Measurements from ENCODE around the gene CKAP2L.

The CKAP2L gene

GRCh38 chr2:112762276-112762675 is 2.1 kb downstream of the CKAP2L start:
- no peak for TF ChIP-seq GATA3 (IDR thresholded peaks at IDR 0.05; ENCODE audit: low read depth, low read length)
- TF ChIP-seq GATA2 (IDR thresholded peaks at IDR 0.05; ENCODE audit: low read depth, low read length), result no peak

- TF ChIP-seq GATA2 (IDR thresholded peaks at IDR 0.05; ENCODE audit: low read depth, low read length) (no peak), GATA3 (IDR thresholded peaks at IDR 0.05; ENCODE audit: low read depth, low read length) (no peak)
These were observed 4.3 kb downstream of the CKAP2L start for GRCh38 chr2:112760149-112760548.

DNA sequence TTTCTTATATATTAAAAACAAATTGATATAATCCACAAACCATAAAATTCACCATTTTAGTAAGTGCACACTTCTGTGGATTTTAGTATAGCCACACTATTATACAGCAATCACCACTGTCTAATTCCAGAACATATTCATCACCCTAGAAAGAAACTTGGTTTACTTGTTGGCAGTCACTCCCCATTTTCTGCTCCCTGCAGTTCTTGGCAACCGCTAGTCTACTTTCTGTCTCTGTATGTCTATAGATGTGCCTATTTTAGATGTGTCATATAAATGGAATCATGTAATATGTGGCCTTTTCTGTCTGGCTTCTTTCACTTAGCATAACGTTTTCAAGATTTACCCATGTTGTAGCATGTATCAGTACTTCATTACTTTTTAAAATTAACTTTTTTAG is 5.7 kb downstream of the CKAP2L start:
- TF ChIP-seq GATA2 (IDR thresholded peaks at IDR 0.05; ENCODE audit: low read depth, low read length), result no peak
- TF ChIP-seq GATA3 (IDR thresholded peaks at IDR 0.05; ENCODE audit: low read depth, low read length), result no peak

DNA sequence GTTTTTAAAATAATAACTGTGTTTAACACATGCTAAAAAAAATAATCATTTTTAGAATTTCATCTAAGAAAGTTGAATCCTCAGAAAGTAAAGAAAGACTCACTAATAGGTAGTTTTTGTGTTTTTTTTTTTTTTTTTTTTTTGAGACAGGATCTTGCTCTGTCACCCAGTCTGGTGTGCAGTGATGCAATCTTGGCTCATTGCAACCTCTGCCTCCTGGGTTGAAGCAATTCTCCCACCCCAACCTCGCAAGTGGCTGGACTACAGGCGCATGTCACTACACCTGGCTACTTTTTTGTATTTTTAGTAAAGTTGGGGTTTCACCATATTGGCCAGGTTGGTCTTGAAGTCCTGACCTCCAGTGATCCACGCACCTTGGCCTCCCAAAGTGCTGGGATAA is 7.1 kb downstream of the CKAP2L start:
- TF ChIP-seq GATA3 (IDR thresholded peaks at IDR 0.05; ENCODE audit: low read depth, low read length) (no peak), GATA2 (IDR thresholded peaks at IDR 0.05; ENCODE audit: low read depth, low read length) (no peak)

- TF ChIP-seq GATA3 (IDR thresholded peaks at IDR 0.05; ENCODE audit: low read depth, low read length) (no peak), GATA2 (IDR thresholded peaks at IDR 0.05; ENCODE audit: low read depth, low read length) (no peak)
These were observed 8.2 kb downstream of the CKAP2L start for GRCh38 chr2:112756207-112756606.

DNA sequence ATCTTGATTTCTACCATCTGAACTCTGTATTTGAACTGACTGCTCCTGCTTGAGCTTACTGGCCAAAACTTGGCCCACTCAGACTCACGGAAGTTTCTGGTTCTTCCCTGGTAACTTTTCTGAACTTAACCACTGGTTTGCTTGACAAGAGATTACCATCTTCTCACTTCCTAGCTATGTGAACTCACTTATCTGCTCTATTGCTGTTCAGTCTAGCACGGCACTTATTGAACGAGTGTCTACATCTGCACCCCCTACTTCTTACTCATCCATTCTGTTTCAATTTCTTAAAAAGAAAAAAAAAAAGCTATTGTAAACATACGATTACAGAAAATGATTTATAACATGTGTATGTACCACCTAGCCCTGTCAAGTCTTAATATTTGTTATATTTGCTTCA is 9.0 kb downstream of the CKAP2L start:
- TF ChIP-seq GATA3 (IDR thresholded peaks at IDR 0.05; ENCODE audit: low read depth, low read length), result no peak
- no peak for TF ChIP-seq GATA2 (IDR thresholded peaks at IDR 0.05; ENCODE audit: low read depth, low read length)

DNA sequence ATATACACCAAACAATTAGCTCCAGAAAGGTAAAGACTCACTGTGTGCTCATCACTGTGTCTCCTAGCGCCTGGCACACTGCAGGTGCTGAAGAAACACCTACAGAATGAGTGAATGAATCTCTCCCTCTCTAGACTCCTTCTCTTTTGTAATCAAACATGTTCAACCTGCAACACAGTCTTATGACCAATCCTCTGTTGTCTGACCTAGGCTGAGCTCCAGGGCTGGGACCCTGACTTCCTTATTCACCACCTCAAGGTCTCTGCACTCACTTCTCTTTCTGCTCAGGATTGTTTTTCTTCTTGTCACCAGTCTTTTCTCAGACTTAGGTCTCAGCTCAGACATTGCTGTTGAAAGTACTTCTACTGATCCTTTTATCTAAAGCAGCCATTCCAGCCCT is 9.8 kb downstream of the CKAP2L start:
- TF ChIP-seq GATA3 (IDR thresholded peaks at IDR 0.05; ENCODE audit: low read depth, low read length) (no peak), GATA2 (IDR thresholded peaks at IDR 0.05; ENCODE audit: low read depth, low read length) (no peak)

DNA sequence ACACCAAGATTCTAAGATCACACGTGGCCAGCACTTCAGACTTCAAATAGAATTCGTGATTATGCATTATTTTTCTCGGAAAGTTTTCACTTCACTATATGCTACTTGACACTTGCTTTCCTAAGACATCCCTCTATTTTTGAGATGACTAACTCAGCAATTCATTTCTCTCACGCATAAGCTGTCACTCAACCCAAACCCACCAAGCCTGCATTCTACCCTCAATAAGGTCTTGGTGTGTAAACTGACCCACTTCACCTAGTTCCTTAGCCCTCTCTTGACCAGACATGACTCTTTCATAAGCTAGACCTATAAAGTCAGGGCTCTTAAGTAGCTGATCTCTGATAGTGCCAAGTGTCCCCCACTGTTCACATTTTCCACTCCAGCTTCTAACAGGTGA is 11.7 kb downstream of the CKAP2L start:
- no peak for TF ChIP-seq GATA3 (IDR thresholded peaks at IDR 0.05; ENCODE audit: low read depth, low read length)
- no peak for TF ChIP-seq GATA2 (IDR thresholded peaks at IDR 0.05; ENCODE audit: low read depth, low read length)

DNA sequence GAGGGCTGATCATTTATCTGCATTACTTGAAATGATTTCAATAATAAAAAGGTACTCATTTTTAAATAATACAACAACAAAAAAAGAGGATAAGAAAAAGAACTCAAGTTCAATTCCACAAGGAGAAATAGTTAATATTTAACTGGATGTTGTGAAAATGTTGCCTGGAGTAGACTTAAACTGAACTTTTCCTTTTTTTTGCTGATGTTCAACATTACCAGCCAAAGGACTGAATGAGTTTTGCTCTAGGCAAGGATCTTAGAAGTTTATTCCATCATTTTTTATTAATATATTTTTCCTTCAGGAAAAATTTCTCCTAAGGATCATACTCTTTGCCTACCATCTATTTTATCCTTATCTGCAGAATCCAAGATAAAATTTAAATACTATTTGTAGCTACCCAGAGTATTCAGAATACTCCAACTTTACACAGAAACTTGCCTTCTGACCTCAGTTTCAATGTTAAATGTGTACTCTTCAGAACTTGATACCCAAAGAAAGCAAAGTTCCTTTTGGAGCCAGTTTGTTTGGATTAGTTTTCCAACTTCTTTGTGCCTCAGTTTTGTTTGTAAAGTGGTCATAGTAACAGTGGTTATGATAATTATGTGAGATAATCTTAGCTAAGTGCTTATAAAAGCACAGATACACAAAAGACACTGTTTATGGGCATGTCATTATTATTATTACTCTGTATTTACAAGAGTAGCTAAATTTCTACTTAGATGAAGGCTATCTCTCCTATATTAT is 12.8 kb downstream of the CKAP2L start:
- TF ChIP-seq GATA2 (IDR thresholded peaks at IDR 0.05; ENCODE audit: low read depth, low read length) (no peak), GATA3 (IDR thresholded peaks at IDR 0.05; ENCODE audit: low read depth, low read length) (no peak)

DNA sequence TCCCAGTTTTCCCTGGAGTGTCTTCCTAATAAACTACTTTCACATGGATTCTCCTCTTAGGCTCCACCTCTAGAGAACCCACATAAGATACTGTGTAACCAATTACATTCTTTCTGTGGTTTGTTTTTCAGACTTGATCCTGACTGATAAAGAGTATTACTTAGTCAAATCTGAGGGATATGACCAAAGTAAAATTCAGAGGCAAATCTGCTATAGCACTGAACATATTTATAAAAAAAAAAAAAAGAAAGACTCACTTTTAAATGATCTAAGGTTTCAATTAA is 13.9 kb downstream of the CKAP2L start:
- TF ChIP-seq GATA2 (IDR thresholded peaks at IDR 0.05; ENCODE audit: low read depth, low read length) (no peak), GATA3 (IDR thresholded peaks at IDR 0.05; ENCODE audit: low read depth, low read length) (no peak)

- TF ChIP-seq GATA3 (IDR thresholded peaks at IDR 0.05; ENCODE audit: low read depth, low read length), result no peak
- no peak for TF ChIP-seq GATA2 (IDR thresholded peaks at IDR 0.05; ENCODE audit: low read depth, low read length)
These were observed 14.5 kb downstream of the CKAP2L start for GRCh38 chr2:112749755-112750559.

- no peak for TF ChIP-seq GATA2 (IDR thresholded peaks at IDR 0.05; ENCODE audit: low read depth, low read length)
- no peak for TF ChIP-seq GATA3 (IDR thresholded peaks at IDR 0.05; ENCODE audit: low read depth, low read length)
These were observed 23.9 kb downstream of the CKAP2L start for GRCh38 chr2:112740527-112740926.

- TF ChIP-seq GATA2 (IDR thresholded peaks at IDR 0.05; ENCODE audit: low read depth, low read length) (no peak), GATA3 (IDR thresholded peaks at IDR 0.05; ENCODE audit: low read depth, low read length) (no peak)
These were observed 26.7 kb downstream of the CKAP2L start for GRCh38 chr2:112737542-112738232.

GRCh38 chr2:112733871-112734270 is 30.5 kb downstream of the CKAP2L start:
- TF ChIP-seq GATA3 (IDR thresholded peaks at IDR 0.05; ENCODE audit: low read depth, low read length) (no peak), GATA2 (IDR thresholded peaks at IDR 0.05; ENCODE audit: low read depth, low read length) (no peak)

GRCh38 chr2:112733456-112733855 is 31.0 kb downstream of the CKAP2L start:
- no peak for TF ChIP-seq GATA3 (IDR thresholded peaks at IDR 0.05; ENCODE audit: low read depth, low read length)
- no peak for TF ChIP-seq GATA2 (IDR thresholded peaks at IDR 0.05; ENCODE audit: low read depth, low read length)
